GM06990 (cell line): ENCODE measurements around the gene SLC35E4.

Experiments
- DNase-seq: peaks from one replicate; pipeline ENCODE4 v3.0.0-alpha.2; 2011; ENCODE audit not compliant: insufficient read length; ENCODE audit errors: extremely low read depth
- H3K27me3 ChIP-seq: replicated peaks from 2 replicates; pipeline ENCODE4 v1.6.0; 2011; ENCODE audit warnings: low read length; ENCODE audit not compliant: control insufficient read depth, insufficient read depth
- H3K36me3 ChIP-seq: 2 replicates; pipeline ENCODE4 v1.5.1; 2011; ENCODE audit warnings: low read length; ENCODE audit not compliant: control insufficient read depth, insufficient read depth
- H3K4me3 ChIP-seq: replicated peaks from 2 replicates; pipeline ENCODE4 v1.5.1; 2011; ENCODE audit warnings: low read depth, mild to moderate bottlenecking, control low read depth, low read length
- TF ChIP-seq, protein P1 (sequence below): IDR thresholded peaks from 2 replicates; pipeline ENCODE4 v1.5.1; 2011; ENCODE audit warnings: low read length, control low read depth, mild to moderate bottlenecking, inconsistent platforms; ENCODE audit not compliant: insufficient read depth, poor library complexity, severe bottlenecking

SLC35E4 gene

GRCh38 chr22:30680991-30681770, 45.6 kb downstream of the SLC35E4 start:
- H3K4me3 ChIP-seq: no peak overlapping the region
- H3K36me3 ChIP-seq: no peaks in the 10 kb centered on the region
- TF ChIP-seq, protein P1, sequence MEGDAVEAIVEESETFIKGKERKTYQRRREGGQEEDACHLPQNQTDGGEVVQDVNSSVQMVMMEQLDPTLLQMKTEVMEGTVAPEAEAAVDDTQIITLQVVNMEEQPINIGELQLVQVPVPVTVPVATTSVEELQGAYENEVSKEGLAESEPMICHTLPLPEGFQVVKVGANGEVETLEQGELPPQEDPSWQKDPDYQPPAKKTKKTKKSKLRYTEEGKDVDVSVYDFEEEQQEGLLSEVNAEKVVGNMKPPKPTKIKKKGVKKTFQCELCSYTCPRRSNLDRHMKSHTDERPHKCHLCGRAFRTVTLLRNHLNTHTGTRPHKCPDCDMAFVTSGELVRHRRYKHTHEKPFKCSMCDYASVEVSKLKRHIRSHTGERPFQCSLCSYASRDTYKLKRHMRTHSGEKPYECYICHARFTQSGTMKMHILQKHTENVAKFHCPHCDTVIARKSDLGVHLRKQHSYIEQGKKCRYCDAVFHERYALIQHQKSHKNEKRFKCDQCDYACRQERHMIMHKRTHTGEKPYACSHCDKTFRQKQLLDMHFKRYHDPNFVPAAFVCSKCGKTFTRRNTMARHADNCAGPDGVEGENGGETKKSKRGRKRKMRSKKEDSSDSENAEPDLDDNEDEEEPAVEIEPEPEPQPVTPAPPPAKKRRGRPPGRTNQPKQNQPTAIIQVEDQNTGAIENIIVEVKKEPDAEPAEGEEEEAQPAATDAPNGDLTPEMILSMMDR: no peak
- H3K27me3 ChIP-seq: no peaks in the 10 kb centered on the region
- no peak for DNase-seq

DNA sequence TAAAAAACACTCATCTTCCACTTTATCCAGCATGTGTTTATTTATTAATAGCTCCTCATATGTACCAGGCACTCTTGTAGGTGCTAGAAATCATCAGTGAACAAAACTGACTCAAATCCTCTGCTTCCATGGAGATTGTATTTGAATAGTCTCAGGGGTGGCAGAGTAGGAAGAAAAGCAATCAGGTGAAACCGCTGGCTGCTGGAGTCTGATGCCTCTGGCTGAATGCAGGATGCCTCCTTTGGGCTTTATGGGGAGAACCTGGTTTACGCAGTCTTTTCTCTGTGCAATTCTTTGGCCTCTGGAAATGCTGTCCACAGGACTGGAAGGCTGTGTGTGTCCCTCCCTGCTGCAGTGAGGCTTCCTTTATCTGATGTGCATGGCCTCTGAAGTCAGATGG, 46.2 kb downstream of the SLC35E4 start:
- no peak overlapping the region for H3K4me3 ChIP-seq
- H3K27me3 ChIP-seq: no peaks in the 10 kb centered on the region
- DNase-seq: no peak
- TF ChIP-seq, protein P1: no peak
- H3K36me3 ChIP-seq: no peaks in the 10 kb centered on the region

- Histone ChIP-seq H3K36me3 (no peaks in the 10 kb centered on the region), H3K4me3 (no peak overlapping the region), H3K27me3 (no peaks in the 10 kb centered on the region)
- DNase-seq: no peak
- TF ChIP-seq, protein P1: no peak
These were observed 49.6 kb downstream of the SLC35E4 start for GRCh38 chr22:30685178-30685577.

GRCh38 chr22:30687358-30687757, 51.8 kb downstream of the SLC35E4 start:
- no peaks in the 10 kb centered on the region for H3K36me3 ChIP-seq
- TF ChIP-seq, protein P1: no peak
- no peak overlapping the region for H3K4me3 ChIP-seq
- no peak for DNase-seq
- no peaks in the 10 kb centered on the region for H3K27me3 ChIP-seq

DNA sequence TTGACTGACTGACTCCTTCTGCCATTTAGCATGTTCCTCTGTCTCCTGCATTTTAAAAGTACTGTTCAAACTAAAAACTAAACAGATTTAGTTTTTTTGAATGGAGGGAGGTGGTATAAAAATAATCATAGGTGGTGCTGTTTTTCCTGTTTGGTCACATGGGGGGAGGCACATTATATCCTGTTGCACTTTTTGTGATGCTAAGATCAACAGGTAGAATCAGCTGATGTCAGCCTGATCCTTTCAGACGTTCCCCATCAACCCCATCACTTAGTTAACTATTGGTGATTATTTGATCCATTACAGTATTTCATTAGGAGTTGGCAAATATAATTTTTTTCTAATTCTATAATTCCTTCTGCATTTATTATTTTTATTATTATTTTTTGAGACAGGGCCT, 54.0 kb downstream of the SLC35E4 start:
- Histone ChIP-seq H3K4me3 (no peak overlapping the region), H3K36me3 (no peaks in the 10 kb centered on the region), H3K27me3 (no peaks in the 10 kb centered on the region; the same call in 1 of the 2 replicates)
- TF ChIP-seq, protein P1: no peak
- DNase-seq: no peak
